Stimulated activated CD8-positive, alpha-beta memory T cell treated with anti-CD3 and anti-CD28 coated beads, Interleukin-4, amount 100 ng/mL, for 48 hours (primary cell): ENCODE data around the gene LCN2.
"Not testable (repeated sequence)": the region's sequence is repeated elsewhere in the genome, so short reads cannot be mapped to it uniquely, and the experiment has no call there.

Source experiments
- DNase-seq: peaks from one replicate; pipeline ENCODE4 v3.0.0-alpha.2; 2020

The LCN2 gene

DNA sequence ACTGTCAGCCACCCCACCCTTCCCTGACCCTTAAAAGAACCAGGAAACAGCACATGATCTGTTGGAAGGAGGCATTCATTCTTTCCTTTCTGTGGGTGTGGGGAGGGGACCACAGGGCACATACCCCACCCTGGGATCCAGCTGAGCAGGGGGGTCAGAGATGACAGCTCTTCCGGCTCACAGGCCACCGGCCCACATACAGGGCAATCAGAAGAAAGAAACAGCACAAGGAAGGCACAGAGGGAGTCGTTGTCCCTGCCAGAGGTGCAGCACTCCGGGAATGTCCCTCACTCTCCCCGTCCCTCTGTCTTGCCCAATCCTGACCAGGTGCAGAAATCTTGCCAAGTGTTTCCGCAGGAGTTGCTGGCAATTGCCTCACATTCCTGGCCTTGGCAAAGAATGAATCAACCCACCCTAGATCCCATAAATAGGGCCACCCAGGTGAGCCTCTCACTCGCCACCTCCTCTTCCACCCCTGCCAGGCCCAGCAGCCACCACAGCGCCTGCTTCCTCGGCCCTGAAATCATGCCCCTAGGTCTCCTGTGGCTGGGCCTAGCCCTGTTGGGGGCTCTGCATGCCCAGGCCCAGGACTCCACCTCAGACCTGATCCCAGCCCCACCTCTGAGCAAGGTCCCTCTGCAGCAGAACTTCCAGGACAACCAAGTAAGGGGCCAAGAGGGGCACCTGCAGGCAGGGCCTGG, at the start of gene LCN2:
Gene LCN2 (plus strand): TSS at position 453 of the 701 bp plus-strand sequence. CDS start 73 bp downstream, at position 526.
- no peak for DNase-seq

DNA sequence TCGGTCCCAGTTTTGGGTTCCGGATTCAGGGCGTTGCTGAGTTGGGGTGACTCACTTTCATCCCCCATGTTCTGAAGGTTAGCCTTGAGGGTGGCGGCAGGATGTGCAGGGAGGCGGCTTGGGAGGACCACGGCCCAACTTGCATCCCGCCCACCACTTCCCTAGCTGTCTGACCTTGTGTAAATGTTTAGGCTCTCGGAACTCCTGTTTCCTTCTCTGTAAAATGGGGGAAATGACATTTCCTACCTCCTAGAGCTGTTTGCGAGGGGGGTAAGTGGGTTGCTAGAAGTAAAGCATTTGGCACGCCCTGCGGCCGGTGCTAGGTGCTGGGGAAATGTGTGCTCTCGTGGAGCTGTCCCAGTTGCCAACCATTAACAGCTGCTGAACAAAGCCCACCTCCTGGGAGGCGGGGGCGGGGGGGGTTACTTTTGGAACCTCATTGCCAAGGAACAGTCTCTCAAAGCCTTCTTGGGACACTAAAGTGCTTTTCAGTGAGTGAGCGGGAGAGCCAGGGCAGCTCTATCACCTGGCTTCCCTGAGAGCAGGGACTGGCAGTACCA, 49.2 kb upstream of the LCN2 start:
- DNase-seq = no peak

DNA sequence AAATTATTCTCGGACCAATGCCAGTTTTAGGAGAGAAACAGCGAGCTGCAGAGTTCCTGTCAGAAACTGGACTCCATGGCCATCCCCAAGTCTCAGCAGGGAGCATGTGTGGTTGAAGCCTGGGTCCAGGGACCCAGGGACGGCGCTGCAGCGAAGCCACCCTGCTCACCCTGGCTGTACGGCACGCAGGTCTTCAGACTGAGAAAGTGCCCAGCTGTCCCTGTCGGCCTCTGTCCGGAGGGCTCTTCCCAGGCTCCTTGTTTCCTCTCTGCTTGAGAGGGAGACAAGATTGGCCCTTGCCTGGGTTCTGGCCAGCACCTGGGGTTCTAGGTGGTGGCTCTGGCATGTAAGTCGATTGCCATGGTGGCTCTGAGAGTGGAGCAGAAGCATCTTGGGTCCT, 48.7 kb upstream of the LCN2 start:
- no peak for DNase-seq

DNA sequence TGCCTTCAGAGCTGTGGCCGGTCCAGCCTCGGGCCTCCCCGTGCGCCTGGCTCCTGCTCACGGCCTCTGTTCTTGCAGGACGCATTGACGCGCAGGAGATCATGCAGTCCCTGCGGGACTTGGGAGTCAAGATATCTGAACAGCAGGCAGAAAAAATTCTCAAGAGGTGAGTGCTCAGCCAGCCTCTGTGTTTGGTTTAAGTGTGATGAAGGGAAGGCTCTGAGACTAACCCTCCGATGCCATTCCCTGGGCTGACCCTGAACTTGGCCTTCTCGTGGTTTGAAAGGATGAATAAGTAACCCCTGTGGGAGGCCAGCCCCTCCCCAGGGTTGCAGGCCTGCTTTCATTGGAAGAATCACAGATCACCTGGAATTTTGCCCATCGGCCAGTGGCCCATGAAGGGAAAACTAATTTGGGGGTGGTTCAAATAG, 48.0 kb upstream of the LCN2 start:
- DNase-seq = no peak

DNA sequence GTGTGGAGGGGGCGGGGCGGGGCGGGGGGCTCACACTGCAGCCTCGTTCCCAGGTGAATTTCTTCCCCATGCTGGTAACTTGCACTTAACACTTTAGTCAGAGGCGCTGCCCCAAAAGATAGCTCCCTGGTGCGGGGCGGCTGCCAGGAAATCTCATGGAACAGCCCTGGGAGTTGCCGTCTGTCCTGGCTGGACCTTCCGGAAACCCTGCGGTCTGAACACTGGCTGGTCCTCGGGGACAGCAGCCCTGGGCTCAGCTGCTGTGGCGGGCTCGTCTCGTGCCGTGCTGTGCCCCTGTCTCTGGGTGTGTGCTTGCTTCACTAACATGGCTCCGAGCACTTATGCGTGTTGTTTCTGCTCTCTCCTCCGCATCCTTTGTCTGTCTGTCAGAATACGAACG, 47.6 kb upstream of the LCN2 start:
- no peak for DNase-seq

DNA sequence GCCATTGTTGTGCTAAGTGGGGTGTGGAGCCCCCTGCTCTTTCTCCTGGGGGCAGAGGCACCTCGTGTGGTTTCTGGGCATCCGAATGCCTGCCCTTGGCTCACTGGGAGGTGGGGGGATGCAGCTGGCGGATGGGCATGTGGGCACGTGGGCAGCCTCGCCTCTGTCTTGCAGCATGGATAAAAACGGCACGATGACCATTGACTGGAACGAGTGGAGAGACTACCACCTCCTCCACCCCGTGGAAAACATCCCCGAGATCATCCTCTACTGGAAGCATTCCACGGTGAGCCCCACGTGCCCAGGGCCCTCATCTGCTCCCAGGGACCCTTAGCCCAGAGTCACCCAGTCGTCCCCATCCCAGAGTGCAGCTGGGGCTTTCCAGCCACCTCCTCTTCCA, 47.1 kb upstream of the LCN2 start:
- no peak for DNase-seq

DNA sequence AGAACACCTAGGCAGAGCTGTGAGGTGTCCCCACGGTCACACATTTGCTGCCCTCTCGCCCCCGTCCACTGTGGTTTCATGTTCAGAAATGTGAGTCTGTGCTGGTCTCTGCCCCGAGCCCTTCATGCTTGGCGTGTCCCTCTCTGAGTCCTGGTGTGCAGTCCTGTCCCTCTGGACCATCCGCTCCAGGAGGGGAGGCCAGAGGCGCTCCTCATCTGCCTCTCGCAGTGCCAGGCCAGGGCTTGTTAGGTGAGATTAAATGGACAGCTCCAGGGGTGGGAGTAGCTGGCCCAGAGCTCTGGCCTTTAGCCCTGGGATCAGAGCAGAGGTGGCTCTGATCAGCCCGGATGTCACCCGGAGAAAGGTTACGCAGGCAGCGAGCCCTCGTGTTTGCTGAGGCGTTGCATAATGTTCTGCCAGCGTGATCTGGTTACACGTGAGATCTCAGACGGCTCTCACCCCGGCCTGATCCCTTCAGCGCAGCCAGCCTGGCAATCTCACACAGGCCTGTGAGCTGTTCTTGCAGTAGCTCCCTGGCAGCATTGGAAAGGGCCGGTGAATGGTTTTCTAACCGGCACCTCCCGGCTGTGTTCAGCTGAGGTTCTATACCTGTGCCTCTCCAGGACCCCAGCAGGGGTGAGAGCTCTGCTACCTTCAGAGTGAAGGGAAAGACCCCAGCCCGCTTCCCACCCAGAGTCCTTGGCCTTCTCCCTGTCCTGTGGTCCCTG, 46.2 kb upstream of the LCN2 start:
- DNase-seq = no peak

DNA sequence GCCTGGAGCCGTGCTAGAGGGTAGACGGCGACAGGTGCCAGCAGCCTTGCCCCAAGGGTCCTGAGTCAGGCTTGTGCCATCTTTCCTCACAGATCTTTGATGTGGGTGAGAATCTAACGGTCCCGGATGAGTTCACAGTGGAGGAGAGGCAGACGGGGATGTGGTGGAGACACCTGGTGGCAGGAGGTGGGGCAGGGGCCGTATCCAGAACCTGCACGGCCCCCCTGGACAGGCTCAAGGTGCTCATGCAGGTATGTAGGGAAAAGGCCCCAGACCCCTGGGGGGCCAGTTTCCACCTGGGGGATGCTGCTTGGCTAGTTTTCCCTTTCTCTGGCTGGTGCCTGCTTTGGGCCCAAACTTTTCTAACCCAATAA, 45.7 kb upstream of the LCN2 start:
- DNase-seq = peak; percentile 46

DNA sequence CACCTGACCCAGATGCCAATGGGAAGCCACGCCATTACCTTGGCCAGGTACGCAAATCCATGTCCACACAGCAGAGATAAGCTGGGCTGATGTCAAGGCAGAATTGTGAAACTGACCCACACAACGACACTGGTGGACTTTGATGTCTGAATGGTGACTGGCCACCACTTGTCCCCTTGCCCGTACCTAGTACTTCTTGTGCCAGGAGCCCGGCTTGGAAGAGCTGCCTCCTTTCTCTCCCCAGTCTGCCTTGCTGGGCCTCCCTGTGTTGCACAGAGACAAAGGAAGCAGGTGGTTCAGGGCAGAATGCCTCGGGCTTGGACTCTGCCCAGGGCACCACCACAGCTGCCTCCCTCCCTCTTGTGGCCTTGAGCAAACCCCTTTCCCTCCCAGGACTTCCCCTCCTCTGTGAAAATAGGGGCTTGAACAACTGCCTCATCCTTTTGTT, 45.1 kb upstream of the LCN2 start:
- no peak for DNase-seq

DNA sequence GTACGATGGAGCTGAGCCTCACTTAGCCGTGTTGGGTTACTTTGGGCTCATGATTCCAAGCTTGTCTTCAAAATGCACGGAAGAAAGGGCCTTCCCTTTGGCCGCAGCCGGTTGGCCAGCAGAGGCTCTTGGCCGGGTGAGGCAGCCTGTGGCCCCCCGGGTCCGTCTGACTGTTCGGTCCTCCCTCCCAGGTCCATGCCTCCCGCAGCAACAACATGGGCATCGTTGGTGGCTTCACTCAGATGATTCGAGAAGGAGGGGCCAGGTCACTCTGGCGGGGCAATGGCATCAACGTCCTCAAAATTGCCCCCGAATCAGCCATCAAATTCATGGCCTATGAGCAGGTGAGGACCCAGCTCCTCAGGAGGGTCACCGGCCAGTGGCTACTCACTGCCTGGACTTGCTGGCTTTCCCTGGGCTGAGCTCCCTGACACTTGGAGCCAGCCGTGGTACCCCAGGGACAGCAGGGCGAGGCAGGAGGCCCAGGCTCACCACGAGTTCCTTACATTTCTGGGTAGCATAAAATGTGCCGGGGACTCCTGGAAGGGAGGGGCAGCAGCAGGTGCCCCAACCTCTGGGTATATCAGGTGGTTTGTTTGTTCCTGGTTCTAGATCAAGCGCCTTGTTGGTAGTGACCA, 43.6 kb upstream of the LCN2 start:
- DNase-seq = no peak

DNA sequence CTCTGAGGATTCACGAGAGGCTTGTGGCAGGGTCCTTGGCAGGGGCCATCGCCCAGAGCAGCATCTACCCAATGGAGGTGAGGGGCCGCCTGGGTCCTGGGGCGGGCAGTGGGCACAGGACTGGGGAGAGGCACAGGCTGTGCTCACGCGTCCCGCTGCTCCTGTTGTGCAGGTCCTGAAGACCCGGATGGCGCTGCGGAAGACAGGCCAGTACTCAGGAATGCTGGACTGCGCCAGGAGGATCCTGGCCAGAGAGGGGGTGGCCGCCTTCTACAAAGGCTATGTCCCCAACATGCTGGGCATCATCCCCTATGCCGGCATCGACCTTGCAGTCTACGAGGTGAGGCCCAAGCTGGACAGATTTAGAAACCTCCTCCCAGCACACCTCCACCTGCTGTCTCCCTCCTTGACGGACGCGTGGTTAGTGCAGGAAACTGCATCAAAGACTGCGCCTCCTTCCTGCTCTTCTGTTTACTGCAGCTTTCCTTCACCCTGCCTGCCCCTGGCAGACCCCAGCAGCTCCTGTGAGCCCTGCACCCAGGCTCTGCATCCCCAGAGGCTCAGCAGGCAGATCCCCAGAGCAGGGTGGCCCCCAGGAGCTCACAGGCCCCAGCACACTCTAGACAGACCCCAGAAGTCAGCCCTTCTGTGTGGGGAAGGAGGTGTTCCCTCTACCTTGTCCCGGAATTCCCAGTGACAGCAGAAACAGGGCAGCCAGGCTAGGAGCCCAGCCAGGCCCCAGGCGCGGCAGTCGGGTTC, 42.9 kb upstream of the LCN2 start:
- DNase-seq = no peak

DNA sequence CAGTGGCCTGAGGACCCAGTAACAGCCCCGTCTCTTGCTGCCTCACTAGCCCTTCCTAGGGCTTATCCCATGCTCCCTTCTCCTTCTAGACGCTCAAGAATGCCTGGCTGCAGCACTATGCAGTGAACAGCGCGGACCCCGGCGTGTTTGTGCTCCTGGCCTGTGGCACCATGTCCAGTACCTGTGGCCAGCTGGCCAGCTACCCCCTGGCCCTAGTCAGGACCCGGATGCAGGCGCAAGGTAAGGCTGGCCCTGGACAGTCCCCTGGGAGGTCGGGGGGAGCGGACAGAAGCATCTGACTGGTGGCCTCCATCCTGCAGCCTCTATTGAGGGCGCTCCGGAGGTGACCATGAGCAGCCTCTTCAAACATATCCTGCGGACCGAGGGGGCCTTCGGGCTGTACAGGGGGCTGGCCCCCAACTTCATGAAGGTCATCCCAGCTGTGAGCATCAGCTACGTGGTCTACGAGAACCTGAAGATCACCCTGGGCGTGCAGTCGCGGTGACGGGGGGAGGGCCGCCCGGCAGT, 42.2 kb upstream of the LCN2 start:
- DNase-seq = no peak

DNA sequence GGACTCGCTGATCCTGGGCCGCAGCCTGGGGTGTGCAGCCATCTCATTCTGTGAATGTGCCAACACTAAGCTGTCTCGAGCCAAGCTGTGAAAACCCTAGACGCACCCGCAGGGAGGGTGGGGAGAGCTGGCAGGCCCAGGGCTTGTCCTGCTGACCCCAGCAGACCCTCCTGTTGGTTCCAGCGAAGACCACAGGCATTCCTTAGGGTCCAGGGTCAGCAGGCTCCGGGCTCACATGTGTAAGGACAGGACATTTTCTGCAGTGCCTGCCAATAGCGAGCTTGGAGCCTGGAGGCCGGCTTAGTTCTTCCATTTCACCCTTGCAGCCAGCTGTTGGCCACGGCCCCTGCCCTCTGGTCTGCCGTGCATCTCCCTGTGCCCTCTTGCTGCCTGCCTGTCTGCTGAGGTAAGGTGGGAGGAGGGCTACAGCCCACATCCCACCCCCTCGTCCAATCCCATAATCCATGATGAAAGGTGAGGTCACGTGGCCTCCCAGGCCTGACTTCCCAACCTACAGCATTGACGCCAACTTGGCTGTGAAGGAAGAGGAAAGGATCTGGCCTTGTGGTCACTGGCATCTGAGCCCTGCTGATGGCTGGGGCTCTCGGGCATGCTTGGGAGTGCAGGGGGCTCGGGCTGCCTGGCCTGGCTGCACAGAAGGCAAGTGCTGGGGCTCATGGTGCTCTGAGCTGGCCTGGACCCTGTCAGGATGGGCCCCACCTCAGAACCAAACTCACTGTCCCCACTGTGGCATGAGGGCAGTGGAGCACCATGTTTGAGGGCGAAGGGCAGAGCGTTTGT, 41.6 kb upstream of the LCN2 start:
- DNase-seq = no peak

DNA sequence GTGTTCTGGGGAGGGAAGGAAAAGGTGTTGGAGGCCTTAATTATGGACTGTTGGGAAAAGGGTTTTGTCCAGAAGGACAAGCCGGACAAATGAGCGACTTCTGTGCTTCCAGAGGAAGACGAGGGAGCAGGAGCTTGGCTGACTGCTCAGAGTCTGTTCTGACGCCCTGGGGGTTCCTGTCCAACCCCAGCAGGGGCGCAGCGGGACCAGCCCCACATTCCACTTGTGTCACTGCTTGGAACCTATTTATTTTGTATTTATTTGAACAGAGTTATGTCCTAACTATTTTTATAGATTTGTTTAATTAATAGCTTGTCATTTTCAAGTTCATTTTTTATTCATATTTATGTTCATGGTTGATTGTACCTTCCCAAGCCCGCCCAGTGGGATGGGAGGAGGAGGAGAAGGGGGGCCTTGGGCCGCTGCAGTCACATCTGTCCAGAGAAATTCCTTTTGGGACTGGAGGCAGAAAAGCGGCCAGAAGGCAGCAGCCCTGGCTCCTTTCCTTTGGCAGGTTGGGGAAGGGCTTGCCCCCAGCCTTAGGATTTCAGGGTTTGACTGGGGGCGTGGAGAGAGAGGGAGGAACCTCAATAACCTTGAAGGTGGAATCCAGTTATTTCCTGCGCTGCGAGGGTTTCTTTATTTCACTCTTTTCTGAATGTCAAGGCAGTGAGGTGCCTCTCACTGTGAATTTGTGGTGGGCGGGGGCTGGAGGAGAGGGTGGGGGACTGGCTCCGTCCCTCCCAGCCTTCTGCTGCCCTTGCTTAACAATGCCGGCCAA, 40.8 kb upstream of the LCN2 start:
- DNase-seq = no peak

DNA sequence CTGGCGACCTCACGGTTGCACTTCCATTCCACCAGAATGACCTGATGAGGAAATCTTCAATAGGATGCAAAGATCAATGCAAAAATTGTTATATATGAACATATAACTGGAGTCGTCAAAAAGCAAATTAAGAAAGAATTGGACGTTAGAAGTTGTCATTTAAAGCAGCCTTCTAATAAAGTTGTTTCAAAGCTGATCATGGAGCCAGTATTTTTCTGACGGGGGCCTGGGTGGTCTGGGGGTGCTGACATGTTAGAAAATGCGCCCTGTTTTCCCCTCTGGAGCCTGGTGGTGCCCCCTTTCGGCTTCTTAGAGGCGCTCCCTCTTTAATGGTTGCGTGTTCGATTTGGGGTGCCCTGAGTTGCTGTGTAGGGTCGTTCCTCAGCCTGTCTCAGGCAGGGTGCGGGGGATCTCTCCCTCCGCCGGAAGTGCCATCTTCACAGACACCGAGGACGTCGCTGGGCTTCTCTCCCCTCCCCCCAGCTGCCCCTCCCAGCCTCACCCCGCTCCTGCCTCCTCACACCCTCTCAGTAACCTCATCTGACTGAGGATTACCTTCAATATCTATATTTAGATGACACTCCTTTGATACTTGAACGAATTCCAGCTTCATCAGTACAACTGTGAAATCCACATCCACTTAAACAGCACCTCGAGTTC, 40.1 kb upstream of the LCN2 start:
- no peak for DNase-seq

DNA sequence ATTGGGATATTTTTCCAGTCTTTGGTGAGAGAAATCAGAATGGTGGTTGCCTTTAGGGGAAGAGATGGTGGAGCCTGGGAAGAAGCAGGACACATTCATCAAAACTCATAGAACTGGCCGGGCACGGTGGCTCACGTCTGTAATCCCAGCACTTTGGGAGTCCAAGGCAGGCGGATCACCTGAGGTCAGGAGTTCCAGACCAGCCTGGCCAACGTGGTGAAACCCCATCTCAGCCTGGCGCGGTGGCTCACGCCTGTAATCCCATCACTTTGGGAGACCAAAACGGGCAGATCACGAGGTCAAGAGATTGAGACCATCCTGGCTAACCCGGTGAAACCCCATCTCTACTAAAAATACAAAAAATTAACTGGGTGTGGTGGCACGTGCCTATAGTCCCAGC, 37.5 kb upstream of the LCN2 start:
- not testable (repeated sequence) for DNase-seq

DNA sequence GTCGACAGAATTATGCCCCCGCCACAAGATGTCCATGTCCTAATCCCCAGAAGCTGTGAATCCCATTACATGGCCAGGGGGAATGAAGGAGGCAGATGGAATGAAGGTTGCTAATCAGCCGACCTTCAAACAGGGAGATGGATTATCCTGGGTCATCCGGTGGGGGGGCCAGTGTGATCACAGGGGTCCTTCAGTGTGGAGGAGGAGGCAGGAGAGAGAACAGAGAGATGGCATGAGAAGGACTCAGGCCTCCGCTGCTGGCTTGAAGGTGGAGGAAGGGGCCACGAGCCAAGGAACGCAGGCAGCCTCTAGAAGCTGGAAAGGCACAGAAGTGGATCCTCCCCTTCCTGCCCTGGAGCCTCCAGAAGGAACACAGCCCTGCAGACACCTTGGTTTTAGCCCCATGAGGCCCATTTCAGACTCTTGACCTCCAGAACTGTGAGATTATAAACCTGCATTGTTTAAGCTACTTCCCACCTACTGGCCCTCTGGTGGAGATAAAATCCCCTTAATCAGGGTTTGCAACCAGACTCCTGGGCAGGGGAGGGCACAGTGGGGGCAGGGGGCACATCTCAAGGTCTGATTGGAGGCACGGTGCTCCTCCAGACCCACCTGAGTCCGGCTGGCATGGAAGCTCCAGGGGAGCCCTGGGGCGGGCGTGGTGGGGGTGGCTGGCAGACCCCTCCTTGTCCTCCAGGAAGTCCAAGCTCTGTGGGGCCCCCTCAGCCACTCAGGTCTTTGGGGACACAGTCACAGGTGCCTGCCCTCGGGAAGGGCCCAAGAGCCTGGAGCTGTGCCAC, 35.5 kb upstream of the LCN2 start:
- DNase-seq = no peak

DNA sequence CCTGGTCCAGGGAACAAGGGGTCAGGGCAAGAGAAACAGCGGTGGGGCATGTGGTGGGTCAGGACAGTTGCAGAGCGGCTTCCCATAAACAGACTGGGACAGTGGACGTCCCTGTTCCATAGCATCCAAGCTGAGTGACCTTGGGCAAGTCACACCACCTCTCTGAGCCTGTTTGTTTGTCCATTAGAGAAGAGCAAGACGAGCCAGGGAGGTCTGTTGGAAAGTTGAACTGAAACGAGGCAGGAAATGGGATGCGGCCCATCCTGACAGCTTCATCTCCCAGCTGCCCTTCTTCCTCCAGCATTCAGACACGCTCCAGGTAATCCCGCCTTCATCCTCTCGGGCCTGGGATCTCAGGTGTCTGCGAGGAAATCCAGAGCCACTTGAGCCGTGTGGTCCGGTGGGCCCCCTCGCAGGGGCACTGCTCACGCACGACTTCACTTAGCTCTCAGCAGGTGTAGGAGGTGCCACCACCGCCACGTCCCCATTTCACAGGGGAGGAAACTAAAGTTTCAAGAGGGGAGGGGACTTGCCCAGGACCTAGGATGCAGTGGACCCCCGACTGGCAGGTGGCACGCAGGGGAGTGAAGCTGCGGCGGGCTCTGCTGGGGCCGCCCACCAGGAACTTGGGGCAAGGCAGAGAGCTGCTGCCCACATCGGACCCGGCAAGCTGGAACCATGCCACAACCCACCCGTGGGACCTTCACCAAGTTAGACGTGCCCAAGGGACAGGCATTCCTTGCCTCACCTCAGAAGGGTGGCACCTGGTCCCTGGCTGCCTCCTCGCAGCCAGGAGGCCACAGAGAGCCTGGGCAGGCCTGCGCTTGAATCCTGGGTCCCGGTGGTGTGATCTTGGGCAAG, 34.7 kb upstream of the LCN2 start:
- no peak for DNase-seq
